KG1 (cell line): ENCODE data around the gene CEL.
"Not testable (repeated sequence)": the region's sequence is repeated elsewhere in the genome, so short reads cannot be mapped to it uniquely, and the experiment has no call there.

ENCODE experiments used
- DNase-seq: peaks from one replicate; lab custom pipeline; 2025; lab: John Stamatoyannopoulos, UW

The CEL gene

DNA sequence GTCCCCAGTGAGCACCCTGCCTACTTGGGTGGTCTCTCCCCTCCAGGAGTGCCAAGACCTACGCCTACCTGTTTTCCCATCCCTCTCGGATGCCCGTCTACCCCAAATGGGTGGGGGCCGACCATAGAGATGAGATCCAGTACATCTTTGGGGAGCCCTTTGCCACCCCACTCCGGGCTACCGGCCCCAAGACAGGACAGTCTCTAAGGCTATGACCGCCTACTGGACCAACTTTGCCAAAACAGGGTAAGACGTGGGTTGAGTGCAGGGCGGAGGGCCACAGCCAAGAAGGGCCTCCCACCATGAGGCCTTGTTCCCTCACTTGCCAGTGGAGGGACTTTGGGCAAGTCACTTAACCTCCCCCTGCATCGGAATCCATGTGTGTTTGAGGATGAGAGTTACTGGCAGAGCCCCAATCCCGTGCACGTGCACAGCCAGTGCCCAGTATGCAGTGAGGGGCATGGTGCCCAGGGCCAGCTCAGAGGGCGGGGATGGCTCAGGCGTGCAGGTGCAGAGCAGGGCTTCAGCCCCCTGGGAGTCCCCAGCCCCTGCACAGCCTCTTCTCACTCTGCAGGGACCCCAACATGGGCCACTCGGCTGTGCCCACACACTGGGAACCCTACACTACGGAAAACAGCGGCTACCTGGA is 24.6 kb downstream of the CEL start:
- DNase-seq: not testable (repeated sequence)

DNA sequence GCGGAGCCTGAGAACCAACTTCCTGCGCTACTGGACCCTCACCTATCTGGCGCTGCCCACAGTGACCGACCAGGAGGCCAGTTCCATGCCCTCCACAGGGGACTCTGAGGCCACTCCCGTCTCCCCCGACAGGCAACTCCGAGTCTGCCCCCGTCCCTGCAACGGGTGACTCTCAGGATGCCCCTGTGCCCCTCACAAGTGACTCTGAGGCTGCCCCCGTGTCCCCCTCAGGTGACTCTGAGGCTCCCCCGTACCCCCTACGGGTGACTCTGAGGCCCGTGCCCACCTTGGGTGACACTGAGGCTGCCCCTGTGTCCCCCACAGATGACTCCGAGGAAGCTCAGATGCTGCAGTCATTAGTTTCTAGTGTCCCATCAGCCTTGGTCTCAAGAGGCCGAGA is 25.1 kb downstream of the CEL start:
- no peak for DNase-seq

DNA sequence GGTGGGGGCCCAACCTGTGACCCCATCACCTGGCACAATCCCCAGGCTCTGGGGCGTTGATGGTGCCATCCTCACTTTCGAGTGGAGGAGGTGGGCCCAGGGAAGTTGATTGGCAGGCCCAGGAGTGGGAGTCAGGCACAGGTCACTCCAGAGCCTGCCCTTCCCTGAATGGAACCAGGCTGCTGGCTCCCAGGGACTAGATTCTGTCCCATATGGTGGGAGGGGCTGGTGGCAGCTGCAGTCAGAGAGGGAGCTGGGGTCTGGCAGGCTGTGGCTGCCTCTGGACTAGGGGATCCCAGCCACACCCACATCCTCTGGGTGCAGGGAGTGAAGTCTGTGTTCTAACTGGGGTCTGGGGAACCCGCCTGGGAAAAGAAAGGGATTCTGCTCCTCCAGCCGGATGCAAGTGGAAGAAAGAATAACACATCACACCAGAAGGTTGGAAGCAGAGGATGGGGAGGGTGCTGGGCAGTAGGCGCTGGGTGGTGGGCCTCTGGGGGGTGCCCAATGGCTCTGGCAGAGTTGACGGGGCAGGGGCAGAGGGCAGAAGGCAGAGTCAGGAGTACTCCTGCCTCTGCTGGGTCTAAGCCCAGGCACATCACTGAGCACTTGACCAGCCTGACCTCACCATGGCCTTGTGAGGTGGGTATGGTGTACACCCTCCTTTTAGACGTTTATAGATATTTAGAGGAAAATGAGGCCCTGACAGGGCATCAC is 25.8 kb downstream of the CEL start:
- DNase-seq: no peak

DNA sequence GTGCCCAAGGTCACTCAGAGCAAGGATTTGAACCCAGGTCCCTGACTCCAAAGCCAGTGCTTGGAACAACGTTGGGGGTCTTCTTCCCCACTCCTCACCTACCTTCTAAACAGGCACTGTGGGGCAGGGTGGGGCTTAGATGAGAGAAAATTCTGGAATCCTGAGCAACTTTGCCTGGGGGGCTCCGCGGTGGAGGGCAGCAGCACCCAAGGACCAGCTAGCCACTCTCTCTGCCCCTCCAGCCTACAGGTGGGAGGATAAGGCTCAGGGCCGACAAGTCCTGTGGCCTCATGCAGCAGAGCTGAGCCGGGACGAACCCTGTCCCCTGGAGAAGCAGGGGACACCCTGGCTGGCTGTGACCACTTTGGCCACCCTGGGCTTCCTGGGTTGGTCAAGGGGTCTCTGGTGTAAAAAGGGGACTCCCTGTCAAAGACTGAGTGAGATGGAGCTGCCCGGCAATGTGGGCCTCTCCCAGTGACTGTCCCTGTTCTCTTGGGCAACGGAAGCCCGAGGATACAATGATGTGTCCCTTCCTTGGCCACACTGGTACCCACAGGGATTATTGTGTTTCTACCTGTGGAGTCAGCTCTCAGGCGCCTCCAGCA is 26.5 kb downstream of the CEL start:
- DNase-seq: no peak

DNA sequence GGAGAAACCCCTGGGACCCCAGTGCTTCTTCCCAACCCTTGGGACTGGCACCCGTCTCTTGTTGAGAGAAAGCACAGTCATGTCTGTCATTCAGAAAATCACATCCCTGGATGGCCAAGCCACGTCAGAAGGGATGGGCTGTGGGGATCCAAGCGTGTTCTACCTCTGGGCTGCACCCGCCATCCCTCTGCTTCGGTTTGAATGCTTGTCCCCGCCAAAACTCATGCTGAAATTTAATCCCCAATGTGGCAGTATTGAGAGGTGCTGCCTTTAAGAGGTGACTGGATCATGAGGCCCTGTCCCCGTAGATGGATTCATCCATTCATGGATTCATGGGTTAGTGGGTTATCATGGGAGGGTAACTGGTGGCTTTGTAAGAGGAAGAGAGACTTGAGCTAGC is 27.0 kb downstream of the CEL start:
- no peak for DNase-seq

DNA sequence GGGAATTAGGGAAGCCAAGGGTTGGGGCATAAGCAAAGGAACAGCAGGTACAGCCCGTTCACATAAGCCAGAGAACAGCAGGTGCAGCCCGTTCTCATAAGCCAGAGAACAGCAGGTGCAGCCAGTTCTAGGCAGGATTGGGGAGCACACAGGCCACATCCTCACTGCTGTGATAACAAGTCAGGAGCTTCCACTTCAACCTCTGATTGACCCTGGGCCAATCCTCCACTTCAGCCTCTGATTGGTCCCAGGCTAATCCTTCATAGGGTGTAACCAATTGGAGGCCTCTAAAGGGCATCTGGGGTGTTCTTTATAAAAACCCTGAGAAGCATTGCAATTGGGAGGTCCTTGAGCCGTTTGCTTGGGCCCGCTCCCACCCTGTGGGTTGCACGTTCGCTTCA is 27.5 kb downstream of the CEL start:
- no peak for DNase-seq

DNA sequence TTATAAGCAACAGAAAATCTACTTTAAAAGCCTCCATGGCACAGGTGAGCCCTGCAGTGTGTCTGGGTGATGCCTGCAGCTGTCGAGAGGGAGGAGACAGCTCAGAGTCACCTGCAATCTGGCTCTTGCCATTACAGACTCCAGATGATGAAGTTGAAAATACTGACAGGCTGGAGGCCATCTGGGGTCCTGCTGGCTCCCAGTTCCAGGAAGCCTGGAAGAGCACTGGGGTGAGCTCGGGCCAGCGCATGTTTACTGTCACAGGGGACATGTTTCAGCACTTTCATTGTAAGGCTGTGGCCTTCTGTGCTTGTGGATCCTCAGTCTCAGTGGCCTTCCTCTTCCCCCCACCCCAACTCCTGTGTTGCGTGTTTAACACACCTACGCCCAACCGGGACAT is 28.4 kb downstream of the CEL start:
- DNase-seq: no peak

DNA sequence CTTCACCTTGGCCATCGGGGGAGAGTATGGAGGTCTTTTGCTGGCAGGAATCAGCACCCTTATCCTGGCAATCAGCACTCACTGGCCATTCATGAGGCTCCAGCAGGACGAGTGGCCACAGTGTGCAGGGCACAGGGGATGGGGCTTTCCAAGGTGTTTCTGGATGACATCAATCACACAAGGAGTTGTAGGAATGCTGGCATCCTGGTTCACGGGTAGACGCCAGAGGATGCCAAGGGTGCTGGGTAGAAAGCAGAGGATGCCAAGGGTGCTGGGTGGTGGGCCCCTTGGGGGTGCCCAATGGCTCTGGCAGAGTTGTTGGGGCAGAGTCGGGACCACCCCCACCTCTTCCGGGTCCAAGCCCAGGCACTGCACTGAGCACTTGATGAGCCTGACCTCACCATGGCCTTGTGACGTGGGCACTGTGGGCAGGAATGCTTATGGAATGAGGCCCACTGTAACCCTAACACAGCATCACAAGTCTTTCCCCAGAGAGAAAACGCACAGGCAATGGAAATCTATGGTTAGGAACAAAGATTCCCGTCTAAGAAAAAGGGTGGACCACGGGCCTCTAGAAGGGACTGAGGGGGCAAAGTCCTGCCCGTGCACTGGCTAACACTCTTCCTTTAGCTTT is 29.1 kb downstream of the CEL start:
- no peak for DNase-seq

DNA sequence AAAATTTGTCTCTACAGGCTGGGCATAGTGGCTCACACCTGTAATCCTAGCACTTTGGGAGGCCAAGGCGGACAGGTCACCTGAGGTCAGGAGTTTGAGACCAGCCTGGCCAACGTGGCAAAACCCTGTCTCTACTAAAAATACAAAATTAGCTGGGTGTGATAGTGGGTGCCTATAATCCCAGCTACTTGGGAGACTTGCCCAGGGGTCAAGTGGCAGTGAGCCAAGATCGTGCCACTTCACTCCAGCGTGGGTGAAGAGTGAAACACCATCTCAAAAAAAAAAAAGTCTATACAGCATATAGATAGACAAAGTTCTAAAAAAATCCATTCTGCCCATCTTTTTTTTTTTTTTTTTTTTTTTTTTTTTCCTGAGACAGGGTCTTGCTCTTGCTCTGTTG is 32.6 kb downstream of the CEL start:
- DNase-seq: not testable (repeated sequence)

DNA sequence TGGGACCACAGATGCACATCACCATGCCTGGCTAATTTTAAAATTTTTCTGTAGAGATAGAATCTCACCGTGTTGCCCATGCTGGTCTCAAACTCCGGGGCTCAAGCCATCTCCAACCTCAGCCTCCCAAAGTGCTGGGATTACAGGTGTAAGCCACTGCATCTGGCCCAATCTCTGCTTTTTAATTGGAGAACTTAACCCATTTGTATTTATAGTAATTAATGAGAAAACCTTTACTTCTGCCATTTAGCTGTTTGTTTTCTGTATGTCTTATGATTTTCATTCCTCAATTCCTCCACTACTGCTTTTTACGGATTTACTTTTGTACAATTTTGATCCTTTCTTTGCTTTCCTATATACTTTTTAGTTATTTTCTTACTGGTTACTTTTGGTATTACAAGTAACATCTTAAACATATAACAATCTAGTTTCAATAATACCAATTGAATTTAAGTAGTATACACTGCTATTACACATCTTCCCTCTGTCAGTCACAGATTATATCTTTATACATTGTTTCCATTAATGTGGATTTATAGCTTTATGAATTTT is 33.1 kb downstream of the CEL start:
- DNase-seq: no peak

DNA sequence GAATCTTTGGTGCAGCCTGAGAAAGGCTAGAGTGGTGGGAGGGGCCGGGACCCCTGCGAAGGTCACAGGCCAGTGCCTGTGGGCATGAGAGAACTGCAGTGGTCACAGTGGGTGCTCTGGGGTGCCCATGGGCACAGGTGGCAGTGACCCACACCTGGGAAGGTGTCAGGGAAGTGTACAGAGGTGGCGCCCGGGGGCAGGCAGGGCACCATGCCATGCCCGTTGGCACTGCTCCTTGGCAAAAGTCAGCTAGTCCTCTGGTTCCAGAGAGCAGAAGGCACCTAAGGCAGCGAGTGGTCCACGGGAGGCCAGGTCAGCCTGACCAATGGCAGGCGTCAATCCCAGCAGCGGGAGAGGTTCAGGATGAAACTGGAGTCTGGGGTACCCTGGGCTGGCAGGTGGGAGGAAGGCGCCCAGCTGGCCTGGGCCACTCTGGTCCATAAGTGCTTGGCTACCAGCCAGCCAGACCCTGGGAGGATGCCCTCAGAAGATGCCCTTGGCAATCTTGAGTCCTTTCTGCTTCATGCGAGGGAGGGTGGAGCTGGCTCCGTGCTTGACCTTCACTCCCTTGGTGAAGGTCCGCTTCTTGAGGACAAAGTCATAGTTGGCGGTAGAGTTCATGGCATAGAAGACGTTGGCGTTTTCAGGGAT is 36.4 kb downstream of the CEL start:
- DNase-seq: no peak

DNA sequence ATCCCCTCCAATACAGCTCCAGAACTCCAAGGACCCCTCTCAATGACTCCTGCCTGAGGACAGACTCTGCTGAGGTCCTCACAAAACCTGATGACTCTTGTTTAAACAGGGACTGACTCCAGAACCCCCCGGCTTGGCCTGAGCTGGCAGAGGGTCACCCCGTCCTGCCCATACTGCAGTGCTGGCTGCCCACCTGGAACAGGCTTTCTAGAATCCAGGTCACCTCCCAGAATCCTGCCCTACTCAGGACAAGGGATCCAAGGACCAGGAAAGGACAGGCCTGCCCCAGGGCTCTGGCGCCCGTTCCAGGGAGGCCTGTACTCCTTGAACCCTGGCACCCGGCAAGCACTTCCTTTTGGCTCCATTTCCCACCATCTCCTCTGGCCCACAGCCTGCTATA is 37.1 kb downstream of the CEL start:
- no peak for DNase-seq

DNA sequence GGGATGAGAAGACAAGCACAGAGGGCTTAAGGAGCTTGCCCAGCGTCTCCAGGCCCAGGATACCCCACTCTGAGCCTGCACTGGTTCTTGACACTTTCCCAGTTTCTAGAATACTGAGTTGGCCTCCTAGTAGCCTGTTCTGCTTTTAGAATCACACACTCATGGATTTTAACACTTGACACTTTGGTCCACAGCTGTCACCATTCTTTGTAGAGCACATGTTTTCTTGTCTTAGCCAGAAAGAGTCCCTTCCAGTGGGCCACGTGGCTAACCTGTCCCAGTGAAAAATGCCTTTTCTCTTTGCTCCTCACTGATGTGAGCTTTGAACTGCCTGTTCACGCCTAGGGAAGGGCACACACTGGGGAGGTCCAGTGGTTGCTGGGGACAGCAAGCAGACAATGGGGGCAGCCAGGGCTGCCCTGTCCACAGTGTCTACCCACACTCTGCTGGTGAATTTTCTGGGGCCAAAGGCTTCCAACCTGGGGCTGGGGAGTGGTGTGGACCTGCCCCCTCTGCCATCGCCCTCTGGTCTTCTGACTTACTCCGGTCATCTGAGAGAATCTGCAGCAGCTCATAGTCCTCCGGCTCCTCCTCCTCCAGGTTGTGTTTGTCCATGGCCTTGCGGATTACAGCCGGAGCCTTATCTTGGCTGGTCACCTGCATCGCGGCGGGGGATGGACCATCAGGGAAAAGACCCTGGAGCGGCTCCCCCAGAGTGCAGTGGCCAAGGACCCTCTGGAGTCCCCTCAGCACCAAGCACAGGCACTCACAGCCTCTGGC is 38.1 kb downstream of the CEL start:
- no peak for DNase-seq

DNA sequence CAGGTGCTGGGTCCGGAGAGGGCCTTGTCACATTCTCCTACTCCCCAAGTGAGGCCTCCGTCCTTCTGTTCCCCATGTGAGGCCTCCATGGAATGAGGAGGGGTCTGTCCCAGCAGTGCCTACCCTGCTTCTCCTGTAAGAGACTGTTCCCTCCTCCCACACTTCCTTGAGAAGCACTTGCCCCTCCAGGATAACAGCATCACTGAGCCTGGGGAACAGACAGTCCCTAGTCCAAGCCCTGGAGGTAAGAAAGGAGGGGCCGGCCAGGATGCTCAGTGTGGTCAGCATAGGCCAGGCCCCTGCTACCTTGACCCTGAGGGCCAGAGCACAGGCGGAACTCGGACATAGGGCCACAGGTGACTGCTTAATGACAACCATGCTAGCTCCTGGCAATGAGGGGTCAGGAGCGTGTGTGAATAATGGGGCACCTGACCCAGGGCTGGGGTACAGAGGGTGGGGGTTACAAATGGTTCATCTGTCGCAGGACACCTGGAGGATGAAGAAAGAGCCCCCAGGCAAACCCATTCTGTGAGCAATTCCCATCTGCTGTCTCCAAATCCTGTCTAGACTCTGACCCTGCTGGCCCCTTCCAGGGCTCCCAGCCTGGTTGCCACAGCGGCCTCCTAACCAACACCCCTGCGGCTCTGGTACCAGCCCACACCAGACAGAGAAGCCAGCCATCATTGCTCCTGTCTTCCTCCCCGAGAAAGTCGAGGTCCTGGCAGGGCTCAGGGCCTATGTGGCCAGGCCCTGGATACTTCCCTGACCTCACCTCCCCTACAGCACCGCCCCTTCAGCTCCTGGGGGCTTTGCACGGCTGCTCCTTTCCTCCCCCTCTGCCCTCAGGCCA is 39.0 kb downstream of the CEL start:
- DNase-seq: no peak

DNA sequence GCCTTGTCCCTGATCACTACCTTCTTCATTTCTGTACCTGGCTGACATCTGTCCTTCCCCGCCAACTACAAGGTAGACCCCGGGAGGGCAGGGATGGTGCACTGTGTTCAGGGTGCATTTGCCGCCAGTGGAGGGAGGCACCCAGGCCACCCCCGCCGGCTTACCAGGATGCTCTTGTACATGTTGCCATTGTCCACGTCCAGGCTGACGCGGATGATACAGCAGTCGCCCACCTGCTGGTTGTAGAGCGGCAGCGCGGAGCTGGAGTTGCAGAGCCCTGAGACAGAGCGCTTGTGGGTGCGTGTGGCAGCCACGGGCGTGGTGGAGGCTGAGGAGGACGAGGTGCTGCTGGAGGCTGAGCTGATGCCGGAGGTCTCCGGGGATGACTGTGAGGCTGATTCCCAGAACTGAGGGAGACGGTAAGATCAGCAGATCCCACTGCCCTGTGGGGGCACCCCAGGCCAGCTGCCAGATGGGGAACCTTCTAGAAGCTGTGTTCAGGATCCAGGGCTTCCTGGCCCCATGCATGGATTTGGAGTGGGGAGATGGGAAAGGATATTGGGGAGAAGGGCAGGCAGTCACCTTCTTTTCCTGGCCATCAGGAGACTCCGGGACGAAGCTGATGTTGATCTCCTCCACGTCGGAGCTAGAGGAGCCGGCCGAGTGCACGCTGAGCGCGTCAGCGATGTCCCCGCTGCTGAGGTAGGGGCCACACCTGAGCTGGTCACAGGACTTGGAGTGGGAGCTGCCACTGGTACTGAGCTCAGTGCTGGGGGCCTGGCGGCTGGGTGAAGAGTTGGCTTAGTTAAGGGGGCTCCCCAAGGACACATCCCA is 39.8 kb downstream of the CEL start:
- no peak for DNase-seq

DNA sequence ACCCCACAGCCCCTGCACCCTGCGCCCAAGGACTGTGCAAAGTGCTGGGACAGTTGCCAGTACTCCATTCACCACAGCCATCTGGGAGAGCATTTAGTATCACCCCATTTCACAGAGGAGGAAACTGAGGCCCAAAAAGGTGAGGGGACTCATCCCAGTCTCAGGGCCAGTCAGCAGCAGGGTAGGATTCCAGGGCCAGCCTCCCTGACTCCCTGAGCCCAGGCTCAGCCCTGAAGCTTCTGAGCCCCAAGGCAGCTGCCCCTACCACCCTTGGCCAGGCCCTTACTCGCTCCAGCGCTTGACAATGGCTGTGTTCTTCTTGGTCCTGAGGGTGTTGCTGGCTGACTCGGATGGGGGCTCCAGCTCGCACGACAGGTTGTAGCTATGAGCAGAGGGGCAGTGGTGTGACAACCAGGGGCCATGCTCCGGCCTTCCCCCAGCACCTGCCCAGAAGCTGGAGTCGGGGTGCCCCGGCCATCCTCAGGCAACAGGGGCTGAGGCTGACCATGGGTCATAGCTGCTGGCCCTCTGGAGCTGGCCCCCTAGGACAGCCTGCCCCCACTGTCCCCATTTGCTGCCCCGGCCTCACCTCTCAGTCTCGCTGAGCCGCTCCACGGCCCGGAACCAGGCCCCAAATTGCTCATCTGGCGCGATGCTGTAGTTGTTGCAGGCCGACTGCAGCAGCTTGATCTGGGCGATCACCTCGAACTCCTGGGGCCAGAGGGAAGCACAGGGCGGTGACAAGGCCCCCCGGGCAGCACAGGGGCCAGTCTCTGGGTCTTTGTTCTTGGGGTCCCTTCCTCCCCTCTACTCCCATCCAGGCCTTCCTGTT is 40.6 kb downstream of the CEL start:
- no peak for DNase-seq

DNA sequence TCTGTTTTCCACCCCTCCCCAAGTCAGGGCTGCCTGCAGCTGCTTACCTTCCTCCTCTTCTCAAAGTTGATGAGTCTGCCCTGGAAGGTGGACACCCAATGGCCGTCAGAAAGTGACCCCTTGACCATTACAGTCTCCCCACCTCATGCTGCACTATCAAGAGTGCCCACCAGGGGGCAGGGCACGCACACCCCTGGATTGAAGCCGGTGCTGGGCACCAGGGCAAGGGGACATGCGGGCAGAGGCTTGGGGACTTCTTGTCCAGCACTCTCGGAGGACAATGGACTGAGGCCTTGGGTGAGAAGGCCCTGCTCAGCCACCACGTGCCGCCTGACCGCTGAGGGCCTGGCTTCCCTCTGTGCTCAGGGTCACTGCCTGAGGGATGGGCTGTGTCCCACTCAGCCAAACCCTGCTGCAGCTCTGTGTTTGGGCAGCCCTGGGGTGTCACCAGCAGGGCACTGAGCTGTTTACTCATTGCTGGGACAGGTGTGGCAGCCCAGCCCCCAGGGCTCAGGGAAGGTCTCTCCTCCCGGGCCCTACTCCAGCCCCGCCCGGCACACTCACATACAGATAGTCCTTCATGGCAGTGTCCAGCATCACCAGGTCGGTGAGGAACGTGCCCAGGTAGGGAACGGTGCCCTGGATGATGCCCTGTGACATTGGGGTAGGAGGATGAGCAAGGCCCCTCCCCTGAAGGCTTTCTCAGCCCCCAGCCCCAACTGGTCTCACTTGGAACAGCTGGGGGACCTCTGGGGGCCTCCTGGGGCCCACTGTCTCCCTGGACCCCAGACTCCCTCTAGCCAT is 41.6 kb downstream of the CEL start:
- DNase-seq: no peak

DNA sequence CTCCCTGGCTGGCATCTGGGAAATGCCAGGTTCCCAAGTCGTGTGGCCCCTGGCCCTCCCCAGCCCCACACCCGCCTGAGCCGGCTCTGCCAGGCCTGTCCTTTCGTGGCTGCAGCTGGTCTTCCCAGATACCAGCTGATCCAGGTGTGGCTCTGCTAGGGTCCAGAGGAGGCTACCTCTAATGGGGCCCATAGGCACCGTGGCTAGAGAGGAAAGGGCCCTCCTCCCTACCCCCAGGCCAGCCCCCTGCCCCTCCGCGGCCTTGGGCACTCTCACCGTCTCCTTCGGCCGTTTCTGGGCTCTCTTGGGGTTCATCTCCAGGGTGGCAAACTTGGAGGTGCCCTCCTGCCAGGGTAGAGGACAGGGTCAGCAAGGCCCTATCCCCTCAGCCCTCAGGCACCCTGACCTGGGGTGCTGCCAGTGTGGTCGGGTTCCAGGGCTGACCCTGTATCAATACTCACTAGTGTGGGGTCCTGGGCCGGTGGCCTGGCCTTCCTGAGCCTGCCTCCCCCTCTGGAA is 42.3 kb downstream of the CEL start:
- no peak for DNase-seq
